ENCODE measurements around the gene MAGED4.
"Not testable (repeated sequence)": the region's sequence is repeated elsewhere in the genome, so short reads cannot be mapped to it uniquely, and the experiment has no call there.

The MAGED4 gene

GRCh38 chrX:52184440-52185077 lies at the start of gene MAGED4:
TSS of gene MAGED4 (plus strand) at chrX:52184888. CDS start at chrX:52185923, 1,035 bp downstream.
- DNase-seq = not testable (repeated sequence)

- no peak for DNase-seq
Measured at GRCh38 chrX:52138830-52139544, 45.7 kb upstream of the MAGED4 start.

GRCh38 chrX:52139545-52139895 lies 45.2 kb upstream of the MAGED4 start:
- no peak for DNase-seq

- no peak for DNase-seq
Measured at GRCh38 chrX:52140020-52140419, 44.7 kb upstream of the MAGED4 start.

GRCh38 chrX:52150667-52151066 lies 34.0 kb upstream of the MAGED4 start:
- DNase-seq = not testable (repeated sequence)

- DNase-seq = not testable (repeated sequence)
Measured at GRCh38 chrX:52160140-52160539, 24.5 kb upstream of the MAGED4 start.

GRCh38 chrX:52166840-52167239 lies 17.8 kb upstream of the MAGED4 start:
- DNase-seq = no peak

GRCh38 chrX:52171055-52171454 lies 13.6 kb upstream of the MAGED4 start:
- DNase-seq = not testable (repeated sequence)

GRCh38 chrX:52185078-52185453 lies 378 bp downstream of the MAGED4 start:
- DNase-seq = not testable (repeated sequence)

- DNase-seq = not testable (repeated sequence)
Measured at GRCh38 chrX:52211405-52211804, 26.7 kb downstream of the MAGED4 start.

GRCh38 chrX:52213276-52213675 lies 28.6 kb downstream of the MAGED4 start:
- DNase-seq = no peak

- no peak for DNase-seq
Measured at GRCh38 chrX:52216541-52216940, 31.9 kb downstream of the MAGED4 start.

- no peak for DNase-seq
Measured at GRCh38 chrX:52217494-52218160, 32.9 kb downstream of the MAGED4 start.

GRCh38 chrX:52220936-52221335 lies 36.2 kb downstream of the MAGED4 start:
- DNase-seq = no peak

Measured in activated CD8-positive, alpha-beta memory T cell treated with anti-CD3 and anti-CD28 coated beads, Interleukin-2, amount 50 U/mL, for 4 hours (primary cell).